Nephron progenitor cell (in vitro differentiated cells): ENCODE measurements around the gene PLAAT3.
"Not testable (repeated sequence)": the region's sequence is repeated elsewhere in the genome, so short reads cannot be mapped to it uniquely, and the experiment has no call there.

Experiments used
- DNase-seq: peaks from one replicate; pipeline ENCODE4 v3.0.0; 2021
- H3K27ac Mint-ChIP-seq: 2 replicates; pipeline ENCODE4 v1.8.0; 2021; ENCODE audit warnings: mild to moderate bottlenecking, moderate library complexity, mixed read lengths
- H3K27me3 Mint-ChIP-seq: 2 replicates; pipeline ENCODE4 v1.8.0; 2021; ENCODE audit warnings: mild to moderate bottlenecking, low read depth, mixed read lengths; ENCODE audit not compliant: poor library complexity
- H3K36me3 Mint-ChIP-seq: 2 replicates; pipeline ENCODE4 v1.8.0; 2021; ENCODE audit warnings: low read depth, mixed read lengths
- H3K4me1 Mint-ChIP-seq: 2 replicates; pipeline ENCODE4 v1.8.0; 2021; ENCODE audit warnings: mixed read lengths
- H3K4me3 Mint-ChIP-seq: 2 replicates; pipeline ENCODE4 v1.8.0; 2021; ENCODE audit warnings: mild to moderate bottlenecking, moderate library complexity, mixed read lengths
- H3K9me3 Mint-ChIP-seq: 2 replicates; pipeline ENCODE4 v1.8.0; 2021; ENCODE audit warnings: mild to moderate bottlenecking, moderate library complexity, mixed read lengths
- TF ChIP-seq, protein P1 (sequence below): fragments of 200-600 bp; sonication (generic); IDR thresholded peaks from 2 replicates; pipeline ENCODE4 v1.5.0; 2021; ENCODE audit warnings: antibody characterized with exemption

Gene PLAAT3

DNA sequence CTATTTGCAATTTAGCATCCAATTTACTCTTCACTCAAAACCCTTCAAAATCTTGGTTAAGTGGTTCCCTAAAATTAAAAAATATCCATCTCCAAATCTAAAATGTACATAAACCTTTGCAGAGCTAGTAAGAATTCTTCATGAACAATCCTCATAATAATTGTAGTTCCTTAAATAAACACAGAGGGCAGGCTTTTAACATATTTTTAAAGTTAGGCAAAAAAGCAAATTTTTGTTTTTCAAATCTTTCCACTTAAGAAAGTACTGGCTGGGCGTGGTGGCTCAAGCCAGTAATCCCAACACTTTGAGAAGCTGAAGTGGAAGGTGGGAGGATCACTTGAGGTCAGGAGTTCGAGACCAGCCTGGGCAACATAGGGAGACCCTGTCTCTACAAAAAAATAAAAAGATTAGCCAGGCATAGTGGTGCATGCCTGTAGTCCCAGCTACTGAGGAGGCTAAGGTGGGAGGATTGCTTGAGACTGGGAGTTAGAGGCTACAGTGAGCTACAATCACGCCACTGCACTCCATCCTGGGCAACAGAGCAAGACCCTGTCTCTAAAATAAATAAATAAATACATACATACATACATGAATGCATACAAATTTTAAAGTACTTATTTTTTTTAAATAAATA lies 25.1 kb upstream of the PLAAT3 start:
- Mint-ChIP-seq H3K27me3 (no peaks in the 10 kb centered on the region), H3K4me3 (no peak overlapping the region), H3K27ac (no peak overlapping the region), H3K36me3 (peaks cover 29% of the 10 kb centered on the region), H3K9me3 (no peaks in the 10 kb centered on the region), H3K4me1 (peaks cover 6% of the 10 kb centered on the region)
- TF ChIP-seq, protein P1, sequence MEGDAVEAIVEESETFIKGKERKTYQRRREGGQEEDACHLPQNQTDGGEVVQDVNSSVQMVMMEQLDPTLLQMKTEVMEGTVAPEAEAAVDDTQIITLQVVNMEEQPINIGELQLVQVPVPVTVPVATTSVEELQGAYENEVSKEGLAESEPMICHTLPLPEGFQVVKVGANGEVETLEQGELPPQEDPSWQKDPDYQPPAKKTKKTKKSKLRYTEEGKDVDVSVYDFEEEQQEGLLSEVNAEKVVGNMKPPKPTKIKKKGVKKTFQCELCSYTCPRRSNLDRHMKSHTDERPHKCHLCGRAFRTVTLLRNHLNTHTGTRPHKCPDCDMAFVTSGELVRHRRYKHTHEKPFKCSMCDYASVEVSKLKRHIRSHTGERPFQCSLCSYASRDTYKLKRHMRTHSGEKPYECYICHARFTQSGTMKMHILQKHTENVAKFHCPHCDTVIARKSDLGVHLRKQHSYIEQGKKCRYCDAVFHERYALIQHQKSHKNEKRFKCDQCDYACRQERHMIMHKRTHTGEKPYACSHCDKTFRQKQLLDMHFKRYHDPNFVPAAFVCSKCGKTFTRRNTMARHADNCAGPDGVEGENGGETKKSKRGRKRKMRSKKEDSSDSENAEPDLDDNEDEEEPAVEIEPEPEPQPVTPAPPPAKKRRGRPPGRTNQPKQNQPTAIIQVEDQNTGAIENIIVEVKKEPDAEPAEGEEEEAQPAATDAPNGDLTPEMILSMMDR = peak; percentile 28
- no peak for DNase-seq

DNA sequence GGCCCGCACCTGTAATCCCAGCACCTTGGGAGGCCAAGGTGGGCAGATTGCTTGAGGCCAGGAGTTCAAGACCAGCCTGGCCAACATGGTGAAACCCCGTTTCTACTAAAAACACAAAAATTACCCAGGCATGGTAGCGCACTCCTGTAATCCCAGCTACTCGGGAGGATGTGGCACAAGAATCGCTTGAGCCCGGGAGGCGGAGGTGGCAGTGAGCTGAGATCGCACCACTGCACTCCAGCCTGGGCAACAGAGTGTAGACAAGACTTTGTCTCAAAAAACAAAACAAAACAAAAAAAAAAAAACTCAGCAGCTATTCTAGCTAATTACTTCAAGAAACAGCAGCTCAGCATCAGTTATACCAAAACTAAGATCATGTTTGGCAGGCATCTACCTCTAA lies 24.2 kb upstream of the PLAAT3 start:
- not testable (repeated sequence) for H3K27me3 Mint-ChIP-seq, H3K9me3 Mint-ChIP-seq, DNase-seq, H3K27ac Mint-ChIP-seq, H3K4me1 Mint-ChIP-seq, H3K4me3 Mint-ChIP-seq
- peaks cover 29% of the 10 kb centered on the region for H3K36me3 Mint-ChIP-seq

DNA sequence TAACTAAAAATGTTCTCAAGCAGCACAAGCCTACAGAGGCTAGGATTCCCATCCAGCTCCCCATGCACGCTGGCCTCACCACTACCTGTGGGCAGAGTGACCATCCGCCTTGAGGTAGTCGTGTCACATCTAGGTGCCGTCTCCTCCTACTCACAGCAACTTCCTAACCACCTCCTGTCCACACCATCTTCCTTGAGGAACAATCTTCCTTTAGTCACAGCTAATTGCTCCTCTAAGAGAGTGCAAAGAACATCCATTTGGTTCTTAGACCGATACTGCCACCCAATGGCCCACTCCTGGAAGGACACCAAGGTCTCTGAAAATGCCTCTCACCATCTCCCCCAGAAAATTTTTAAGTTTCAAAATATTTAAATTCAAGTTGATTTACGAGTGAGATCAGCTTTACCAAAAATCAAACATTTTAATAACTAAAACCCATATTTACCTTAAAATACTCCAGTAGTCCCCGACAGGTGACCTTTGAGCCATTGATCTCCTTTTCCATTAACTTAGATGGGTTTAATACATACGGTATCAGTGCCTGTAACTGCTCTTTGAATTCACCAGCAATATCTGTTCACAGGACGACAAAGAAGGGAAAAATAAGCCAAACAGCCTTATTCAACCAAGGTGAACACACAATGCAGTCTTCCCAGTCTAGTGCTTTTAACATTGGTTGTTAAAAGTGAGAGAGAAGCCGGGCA lies 21.7 kb upstream of the PLAAT3 start:
- Mint-ChIP-seq H3K27me3 (no peaks in the 10 kb centered on the region), H3K4me1 (peaks cover 6% of the 10 kb centered on the region), H3K36me3 (peaks cover 23% of the 10 kb centered on the region), H3K4me3 (no peak overlapping the region), H3K9me3 (no peaks in the 10 kb centered on the region), H3K27ac (no peak overlapping the region)
- TF ChIP-seq, protein P1 = peak; percentile 83
- DNase-seq = peak; percentile 73

DNA sequence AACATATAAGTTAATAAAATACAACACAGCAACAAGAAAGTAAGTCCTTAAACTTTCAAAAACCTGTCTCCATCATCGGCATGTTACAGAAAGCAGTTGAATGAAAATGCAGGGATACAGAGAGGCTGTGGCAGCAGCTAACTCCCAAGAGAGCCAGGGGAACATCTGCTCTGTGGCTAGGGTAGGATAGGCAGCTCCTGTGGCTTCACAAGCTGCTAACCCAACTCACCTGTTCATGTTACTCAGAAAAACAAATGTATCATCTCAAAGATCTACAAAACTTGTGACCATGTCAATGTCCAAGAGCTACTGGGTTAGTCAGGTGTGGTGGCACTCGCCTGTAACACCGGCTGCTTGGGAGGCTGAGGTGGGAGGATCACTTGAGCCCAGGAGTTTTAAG lies 15.2 kb upstream of the PLAAT3 start:
- Mint-ChIP-seq H3K27me3 (peaks cover 3% of the 10 kb centered on the region), H3K4me1 (no peaks in the 10 kb centered on the region), H3K4me3 (no peak overlapping the region), H3K9me3 (no peaks in the 10 kb centered on the region), H3K27ac (no peak overlapping the region), H3K36me3 (peaks cover 38% of the 10 kb centered on the region)
- TF ChIP-seq, protein P1 = no peak
- DNase-seq = no peak

DNA sequence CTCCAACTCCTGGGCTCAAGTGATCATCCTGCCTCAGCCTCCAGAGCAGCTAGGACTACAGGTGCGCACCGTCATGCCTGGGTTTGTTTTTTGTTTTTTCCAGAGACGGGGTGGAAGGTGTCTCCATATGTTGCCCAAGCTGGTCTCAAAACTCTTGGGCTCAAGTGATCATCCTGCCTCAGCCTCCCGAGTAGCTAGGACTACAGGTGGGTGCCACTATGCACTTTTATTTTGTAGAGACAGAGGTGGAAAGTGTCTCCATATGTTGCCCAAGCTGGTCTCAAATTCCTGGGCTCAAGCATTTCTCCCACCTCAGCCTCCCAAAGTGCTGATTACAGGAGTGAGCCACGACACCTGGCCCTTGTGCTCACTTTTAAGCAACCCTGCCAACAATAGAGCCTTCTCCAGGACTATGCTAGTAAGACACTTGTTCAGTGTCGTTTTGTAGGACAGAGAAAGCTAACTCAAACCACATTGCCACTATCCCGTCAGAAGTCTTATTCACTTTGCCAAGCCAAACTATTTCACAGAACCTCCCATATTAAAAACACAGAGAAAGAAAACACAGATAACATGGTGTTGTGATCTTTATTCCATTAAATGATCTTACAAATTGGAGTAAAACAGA lies 9.4 kb upstream of the PLAAT3 start:
- peak overlapping the region; percentile 34 for H3K27ac Mint-ChIP-seq
- H3K4me3 Mint-ChIP-seq = no peak overlapping the region
- H3K9me3 Mint-ChIP-seq = no peaks in the 10 kb centered on the region
- H3K4me1 Mint-ChIP-seq = peaks cover 19% of the 10 kb centered on the region
- peaks cover under 1% of the 10 kb centered on the region for H3K36me3 Mint-ChIP-seq
- peaks cover 44% of the 10 kb centered on the region for H3K27me3 Mint-ChIP-seq
- TF ChIP-seq, protein P1 = no peak
- DNase-seq = no peak

DNA sequence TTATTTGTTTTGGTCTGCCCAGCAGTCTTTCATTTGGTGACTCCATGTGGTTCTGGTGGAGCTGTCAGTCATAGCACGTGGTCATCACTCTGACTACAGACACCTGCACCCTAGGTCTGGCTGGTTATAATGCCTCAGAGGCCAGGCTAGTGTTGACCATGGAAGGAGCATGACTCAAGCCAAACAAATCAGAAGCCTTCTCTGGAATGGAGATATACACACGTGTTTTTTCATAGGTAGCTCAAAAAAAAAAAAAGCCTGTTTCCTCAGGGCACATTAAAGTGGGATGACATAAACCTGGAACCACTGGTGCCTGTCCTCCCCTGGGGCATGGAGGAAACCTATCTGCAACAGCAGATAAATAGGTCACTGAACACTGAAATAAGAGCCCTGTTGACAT lies 8.1 kb upstream of the PLAAT3 start:
- Mint-ChIP-seq H3K36me3 (no peaks in the 10 kb centered on the region), H3K27me3 (peaks cover 47% of the 10 kb centered on the region), H3K4me1 (peaks cover 23% of the 10 kb centered on the region), H3K27ac (no peak overlapping the region), H3K9me3 (no peaks in the 10 kb centered on the region), H3K4me3 (no peak overlapping the region)
- no peak for DNase-seq
- TF ChIP-seq, protein P1 = no peak
